Calu3 (cell line): ENCODE results near the gene IRF2BP2. TPM values are rescaled to one million over a fixed set of nuclear protein-coding genes. Genes with fewer than 3 reads are reported as not detected.
A peak's percentile ranks its signal among the peaks of the same experiment; 100 is the strongest.

Experiments used
- BruUV-seq: library from RNA; stranded (reverse); fragments of 400-500 nt; replicated peaks from 2 replicates; lab custom pipeline; 2021; lab: Mats Ljungman, UMichigan
- CTCF ChIA-PET: fragments of 300-600 bp; sonication (Branson Sonifier 250); formaldehyde crosslinking; loops from one replicate; lab custom pipeline; 2022; ENCODE audit warnings: antibody characterized with exemption; lab: Charles Lee
- DNase-seq: peaks from one replicate; pipeline ENCODE4 v3.0.0; 2022
- H3K27ac Mint-ChIP-seq: one replicate; pipeline ENCODE4 v1.8.0; 2022; ENCODE audit warnings: mixed read lengths; ENCODE audit not compliant: unreplicated experiment
- H3K27me3 Mint-ChIP-seq: one replicate; pipeline ENCODE4 v1.8.0; 2022; ENCODE audit warnings: mixed read lengths; ENCODE audit not compliant: unreplicated experiment
- H3K36me3 Mint-ChIP-seq: one replicate; pipeline ENCODE4 v1.8.0; 2022; ENCODE audit warnings: mild to moderate bottlenecking, moderate library complexity, mixed read lengths; ENCODE audit not compliant: insufficient read depth, unreplicated experiment
- H3K4me1 Mint-ChIP-seq: one replicate; pipeline ENCODE4 v1.8.0; 2022; ENCODE audit warnings: mild to moderate bottlenecking, low read depth, mixed read lengths; ENCODE audit not compliant: unreplicated experiment
- H3K4me3 Mint-ChIP-seq: one replicate; pipeline ENCODE4 v1.8.0; 2022; ENCODE audit warnings: mild to moderate bottlenecking, low read depth, moderate library complexity, mixed read lengths; ENCODE audit not compliant: unreplicated experiment
- H3K9me3 Mint-ChIP-seq: one replicate; pipeline ENCODE4 v1.8.0; 2022; ENCODE audit warnings: low read depth, mixed read lengths; ENCODE audit not compliant: unreplicated experiment
- intact Hi-C: fragments of 100-400 bp; cut with micrococcal nuclease; formaldehyde crosslinking; loops from one replicate; pipeline ENCODE4 v1.10.0; 2022; ENCODE audit not compliant: unreplicated experiment
- total RNA-seq: library from RNA; stranded (reverse); gene quantifications from 2 replicates; pipeline ENCODE4 v1.2.3, GENCODE V29; 2022
- TF ChIP-seq, protein P1 (sequence below): fragments of 200-600 bp; IDR thresholded peaks from one replicate; pipeline ENCODE4 v1.8.0; 2022; ENCODE audit warnings: antibody characterized with exemption; ENCODE audit not compliant: unreplicated experiment

The IRF2BP2 gene
- total RNA-seq, 1 experiment from 2014 or later, result 192 TPM

GRCh38 chr1:234656944-234657654 lies 47.1 kb upstream of the IRF2BP2 start:
- no peaks in the 10 kb centered on the region for H3K36me3 Mint-ChIP-seq
- H3K4me1 Mint-ChIP-seq, result peaks cover 56% of the 10 kb centered on the region
- H3K4me3 Mint-ChIP-seq, result peak overlapping the region; percentile 1
- intact Hi-C loops, result no loop called here
- CTCF ChIA-PET, result interaction anchor here (0.6 to 2.0 kb wide), 9 partner anchors 9 to 427 kb away, joined by 3 to 10 read pairs (median 4); no protein-coding TSS in a partner anchor
- H3K9me3 Mint-ChIP-seq, result peaks cover 3% of the 10 kb centered on the region
- BruUV-seq, result no TSS peak
- H3K27ac Mint-ChIP-seq, result peak overlapping the region; percentile 40
- TF ChIP-seq, protein P1, sequence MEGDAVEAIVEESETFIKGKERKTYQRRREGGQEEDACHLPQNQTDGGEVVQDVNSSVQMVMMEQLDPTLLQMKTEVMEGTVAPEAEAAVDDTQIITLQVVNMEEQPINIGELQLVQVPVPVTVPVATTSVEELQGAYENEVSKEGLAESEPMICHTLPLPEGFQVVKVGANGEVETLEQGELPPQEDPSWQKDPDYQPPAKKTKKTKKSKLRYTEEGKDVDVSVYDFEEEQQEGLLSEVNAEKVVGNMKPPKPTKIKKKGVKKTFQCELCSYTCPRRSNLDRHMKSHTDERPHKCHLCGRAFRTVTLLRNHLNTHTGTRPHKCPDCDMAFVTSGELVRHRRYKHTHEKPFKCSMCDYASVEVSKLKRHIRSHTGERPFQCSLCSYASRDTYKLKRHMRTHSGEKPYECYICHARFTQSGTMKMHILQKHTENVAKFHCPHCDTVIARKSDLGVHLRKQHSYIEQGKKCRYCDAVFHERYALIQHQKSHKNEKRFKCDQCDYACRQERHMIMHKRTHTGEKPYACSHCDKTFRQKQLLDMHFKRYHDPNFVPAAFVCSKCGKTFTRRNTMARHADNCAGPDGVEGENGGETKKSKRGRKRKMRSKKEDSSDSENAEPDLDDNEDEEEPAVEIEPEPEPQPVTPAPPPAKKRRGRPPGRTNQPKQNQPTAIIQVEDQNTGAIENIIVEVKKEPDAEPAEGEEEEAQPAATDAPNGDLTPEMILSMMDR, result peak; percentile 7
- no peaks in the 10 kb centered on the region for H3K27me3 Mint-ChIP-seq
- DNase-seq, result peak; percentile 51

DNA sequence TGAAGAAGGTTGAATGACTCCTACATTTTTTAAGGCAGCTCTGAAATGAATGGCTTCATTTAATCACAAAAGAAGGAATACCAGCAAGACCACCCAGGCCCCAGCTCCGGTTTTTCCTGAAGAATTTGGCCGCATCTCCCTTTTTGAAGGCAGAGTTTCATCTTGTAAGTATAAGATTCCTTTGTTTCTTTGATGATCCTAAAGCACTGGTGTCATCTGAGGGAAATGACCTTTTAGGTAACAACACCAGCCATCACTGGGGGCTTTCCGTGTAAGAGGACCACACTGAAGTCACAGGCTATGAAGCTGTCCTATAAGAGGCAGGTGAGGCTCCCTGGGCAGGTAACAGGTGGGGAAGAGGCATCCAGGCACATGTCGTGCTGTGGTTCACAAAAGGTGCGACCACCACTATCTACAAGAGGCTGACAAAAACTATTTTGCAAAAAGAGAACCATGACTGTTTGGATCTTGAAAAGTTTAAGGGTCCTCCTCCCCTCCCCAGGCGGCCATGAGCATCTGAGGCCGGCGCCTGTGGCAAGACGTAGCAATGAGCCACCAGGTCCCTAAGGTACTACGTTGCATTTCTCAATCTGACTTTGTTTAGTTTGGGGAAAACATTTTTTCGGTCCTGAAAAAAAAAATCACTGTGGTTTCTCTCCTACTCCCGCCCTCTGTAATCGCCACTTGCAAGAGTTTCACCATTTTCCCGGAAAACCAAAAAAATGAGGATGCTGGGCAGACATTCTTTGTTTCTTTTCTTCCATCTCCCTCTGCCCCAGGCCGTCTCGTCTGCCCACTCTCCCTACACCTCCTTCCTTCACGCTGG lies 46.3 kb upstream of the IRF2BP2 start:
- CTCF ChIA-PET, result interaction anchor here (0.5 to 2.0 kb wide), 6 partner anchors 10 to 68 kb away, joined by 3 to 10 read pairs (median 4); no protein-coding TSS in a partner anchor
- no TSS peak for BruUV-seq
- H3K4me3 Mint-ChIP-seq, result no peak overlapping the region
- H3K9me3 Mint-ChIP-seq, result peaks cover 3% of the 10 kb centered on the region
- no peaks in the 10 kb centered on the region for H3K36me3 Mint-ChIP-seq
- TF ChIP-seq, protein P1, result no peak
- no peak for DNase-seq
- H3K27ac Mint-ChIP-seq, result peak overlapping the region; percentile 40
- no peaks in the 10 kb centered on the region for H3K27me3 Mint-ChIP-seq
- intact Hi-C loops, result no loop called here
- H3K4me1 Mint-ChIP-seq, result peaks cover 48% of the 10 kb centered on the region

- intact Hi-C loops, result no loop called here
- H3K9me3 Mint-ChIP-seq, result peaks cover 3% of the 10 kb centered on the region
- no peak for DNase-seq
- no peaks in the 10 kb centered on the region for H3K27me3 Mint-ChIP-seq
- no peak overlapping the region for H3K27ac Mint-ChIP-seq
- CTCF ChIA-PET, result interaction anchor here (0.5 kb wide), 1 partner anchor 15 kb away, joined by 4 read pairs; no protein-coding TSS in a partner anchor
- TF ChIP-seq, protein P1, result no peak
- no TSS peak for BruUV-seq
- H3K4me1 Mint-ChIP-seq, result peaks cover 40% of the 10 kb centered on the region
- H3K4me3 Mint-ChIP-seq, result no peak overlapping the region
- no peaks in the 10 kb centered on the region for H3K36me3 Mint-ChIP-seq
Measured at GRCh38 chr1:234655328-234656069, 45.5 kb upstream of the IRF2BP2 start.
